Measurements from ENCODE around the gene FAM210A.

GRCh38 chr18:13775058-13775457, 48.7 kb upstream of the FAM210A start:
- TF ChIP-seq POLR2AphosphoS5 (IDR thresholded peaks at IDR 0.05; ENCODE audit: low read depth) (no peak), CTCF (IDR thresholded peaks at IDR 0.05; ENCODE audit: insufficient read depth, low read length) (no peak), REST (IDR thresholded peaks at IDR 0.05; ENCODE audit: insufficient replicate concordance, low read depth) (no peak), GABPA (IDR thresholded peaks at IDR 0.05; ENCODE audit: low read depth) (no peak), SPI1 (IDR thresholded peaks at IDR 0.05; ENCODE audit: borderline replicate concordance, low read depth) (no peak)

All from HL-60 (cell line).